ENCODE results near the gene MAP4K2.

DNA sequence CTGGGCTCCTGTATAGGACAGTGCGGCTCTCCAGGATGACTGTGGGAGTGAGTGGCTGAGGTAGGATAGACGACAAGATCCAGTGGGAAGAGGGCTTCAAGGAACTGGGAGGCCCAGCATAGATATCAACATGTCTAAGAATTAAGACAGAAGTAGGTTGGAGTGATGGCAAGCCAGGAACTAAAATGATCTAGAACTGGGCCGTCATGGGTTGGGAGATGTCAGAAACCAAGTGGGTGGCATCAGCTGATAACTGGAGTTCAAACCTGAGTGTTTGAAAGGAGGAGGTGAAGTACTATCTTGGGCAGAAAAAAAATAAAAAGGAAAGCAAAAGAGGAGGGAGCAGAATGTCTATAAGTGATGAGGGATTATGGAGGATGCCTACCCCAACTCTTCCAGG is 14.5 kb upstream of the MAP4K2 start:
- no peak for TF ChIP-seq POLR2A (IDR thresholded peaks at IDR 0.05; ENCODE audit: low read depth, low read length)
- no peak for TF ChIP-seq SPI1 (IDR thresholded peaks at IDR 0.05; ENCODE audit: low read depth, low read length)
- no peak for TF ChIP-seq POLR2AphosphoS5 (IDR thresholded peaks at IDR 0.05; ENCODE audit: low read depth, low read length)
- TF ChIP-seq TAF1 (IDR thresholded peaks at IDR 0.05; ENCODE audit: low read depth, low read length): no peak
- no peak for TF ChIP-seq POU2F2 (IDR thresholded peaks at IDR 0.05; ENCODE audit: low read depth, low read length)
- TF ChIP-seq PAX5 (IDR thresholded peaks at IDR 0.05; ENCODE audit: insufficient read depth, low read length, severe bottlenecking): no peak

All from GM12891 (cell line).